Ascending aorta (tissue), 2 donors: ENCODE results near the gene PLXND1. TPM values are rescaled to one million over a fixed set of nuclear protein-coding genes. Genes with fewer than 3 reads are reported as not detected.
A peak's percentile ranks its signal among the peaks of the same experiment; 100 is the strongest.

Experiments
- DNase-seq, 2 donors: peaks; one replicate each; pipeline ENCODE4 v3.0.0-alpha.2; 2019; ENCODE audit warnings: low spot score in 2 of 2
- H3K27ac ChIP-seq, 2 donors: fragments of 200-600 bp; sonication (generic); one replicate each; pipeline ENCODE4 v1.5.1; 2016 to 2017; ENCODE audit warnings: mild to moderate bottlenecking in 1 of 2
- H3K27me3 ChIP-seq: fragments of 200-600 bp; sonication (generic); one replicate; pipeline ENCODE4 v1.5.1; 2017
- H3K36me3 ChIP-seq, 2 donors: fragments of 200-600 bp; sonication (generic); one replicate each; pipeline ENCODE4 v1.5.1; 2016
- H3K4me1 ChIP-seq, 2 donors: fragments of 200-600 bp; sonication (generic); one replicate each; pipeline ENCODE4 v1.5.1; 2016 to 2017; ENCODE audit warnings: mild to moderate bottlenecking in 1 of 2
- H3K4me3 ChIP-seq, 2 donors: fragments of 200-600 bp; sonication (generic); one replicate each; pipeline ENCODE4 v1.5.1; 2016 to 2017; ENCODE audit warnings: mild to moderate bottlenecking in 1 of 2
- H3K9me3 ChIP-seq, 2 donors: fragments of 200-600 bp; sonication (generic); one replicate each; pipeline ENCODE4 v1.5.1; 2016
- intact Hi-C: fragments of 100-400 bp; cut with DNase I; formaldehyde crosslinking; loops from one replicate; pipeline ENCODE4 v1.15.1; 2023
- total RNA-seq: library from RNA; depleted of rRNA; stranded (reverse); fragments of >200 nt; gene quantifications from one replicate; pipeline ENCODE4 v1.1.0, GENCODE V29; 2016
- TF ChIP-seq, protein P1 (sequence below), 3 experiments: fragments of 200-600 bp in 2 of 3; fragments of 450-650 bp in 1 of 3; sonication (generic) in 2 of 3; IDR thresholded peaks; one replicate each; pipeline ENCODE4 v1.5.1; 2016 to 2019; ENCODE audit warnings: antibody characterized with exemption in 3 of 3, mild to moderate bottlenecking in 1 of 3, moderate library complexity in 1 of 3

The PLXND1 gene
- total RNA-seq, 1 donor from 2014 or later: 407 TPM

DNA sequence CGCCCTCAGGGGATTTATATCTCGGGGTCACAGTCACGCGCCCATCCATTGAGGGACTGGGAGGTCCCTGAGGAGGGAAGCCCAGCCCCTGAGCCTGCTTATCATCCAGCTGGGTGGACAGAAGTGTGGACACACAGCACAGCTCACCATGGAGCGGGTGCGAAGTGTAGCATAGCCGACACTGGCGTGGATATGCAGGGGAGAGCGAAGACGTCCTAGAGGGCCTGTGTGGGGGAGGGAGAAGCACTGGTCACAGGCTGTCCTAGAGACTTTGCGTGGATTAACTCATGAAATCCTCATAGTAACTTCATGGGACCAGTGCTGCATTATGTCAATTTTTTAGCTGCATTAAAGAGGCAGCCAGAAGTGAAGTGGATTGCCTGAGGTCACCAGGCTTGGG lies 26.1 kb upstream of the PLXND1 start:
- intact Hi-C loops: no loop called here
- H3K4me1 ChIP-seq: peaks cover 0 to 3% of the 10 kb centered on the region in 2 donors
- no peaks in the 10 kb centered on the region for H3K36me3 ChIP-seq
- no peaks in the 10 kb centered on the region for H3K27me3 ChIP-seq
- TF ChIP-seq, protein P1, sequence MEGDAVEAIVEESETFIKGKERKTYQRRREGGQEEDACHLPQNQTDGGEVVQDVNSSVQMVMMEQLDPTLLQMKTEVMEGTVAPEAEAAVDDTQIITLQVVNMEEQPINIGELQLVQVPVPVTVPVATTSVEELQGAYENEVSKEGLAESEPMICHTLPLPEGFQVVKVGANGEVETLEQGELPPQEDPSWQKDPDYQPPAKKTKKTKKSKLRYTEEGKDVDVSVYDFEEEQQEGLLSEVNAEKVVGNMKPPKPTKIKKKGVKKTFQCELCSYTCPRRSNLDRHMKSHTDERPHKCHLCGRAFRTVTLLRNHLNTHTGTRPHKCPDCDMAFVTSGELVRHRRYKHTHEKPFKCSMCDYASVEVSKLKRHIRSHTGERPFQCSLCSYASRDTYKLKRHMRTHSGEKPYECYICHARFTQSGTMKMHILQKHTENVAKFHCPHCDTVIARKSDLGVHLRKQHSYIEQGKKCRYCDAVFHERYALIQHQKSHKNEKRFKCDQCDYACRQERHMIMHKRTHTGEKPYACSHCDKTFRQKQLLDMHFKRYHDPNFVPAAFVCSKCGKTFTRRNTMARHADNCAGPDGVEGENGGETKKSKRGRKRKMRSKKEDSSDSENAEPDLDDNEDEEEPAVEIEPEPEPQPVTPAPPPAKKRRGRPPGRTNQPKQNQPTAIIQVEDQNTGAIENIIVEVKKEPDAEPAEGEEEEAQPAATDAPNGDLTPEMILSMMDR (IDR thresholded peaks at IDR 0.05): no peak
- H3K9me3 ChIP-seq: no peaks in the 10 kb centered on the region
- no peak for DNase-seq
- no peak overlapping the region for H3K27ac ChIP-seq
- H3K4me3 ChIP-seq: no peak overlapping the region

DNA sequence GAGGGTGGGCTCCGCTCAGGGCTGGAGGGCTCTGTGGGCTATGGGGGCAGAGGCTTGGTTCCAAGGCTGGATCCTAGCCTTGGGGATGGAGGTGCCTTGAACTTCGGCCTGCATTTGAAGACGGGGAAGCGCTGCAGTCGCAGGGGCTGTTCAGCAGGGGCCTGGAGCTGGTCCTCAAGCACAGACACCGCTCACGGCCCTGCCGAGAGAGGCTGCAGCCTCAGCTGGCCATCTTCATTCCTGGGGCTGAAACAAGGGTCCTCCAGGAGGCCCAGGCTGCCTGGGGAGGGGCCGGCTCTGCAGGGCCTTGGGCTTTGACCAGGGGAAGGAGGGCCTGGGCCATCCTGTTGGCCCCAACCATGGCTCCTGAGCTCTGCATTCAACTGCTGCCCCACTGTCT lies 25.6 kb upstream of the PLXND1 start:
- Histone ChIP-seq H3K36me3 (no peaks in the 10 kb centered on the region), H3K9me3 (no peaks in the 10 kb centered on the region), H3K27me3 (no peaks in the 10 kb centered on the region), H3K4me1 (peaks cover 0 to 6% of the 10 kb centered on the region in 2 donors), H3K27ac (no peak overlapping the region), H3K4me3 (no peak overlapping the region)
- no peak for DNase-seq
- intact Hi-C loops: no loop called here
- TF ChIP-seq, protein P1 (IDR thresholded peaks at IDR 0.05): no peak

DNA sequence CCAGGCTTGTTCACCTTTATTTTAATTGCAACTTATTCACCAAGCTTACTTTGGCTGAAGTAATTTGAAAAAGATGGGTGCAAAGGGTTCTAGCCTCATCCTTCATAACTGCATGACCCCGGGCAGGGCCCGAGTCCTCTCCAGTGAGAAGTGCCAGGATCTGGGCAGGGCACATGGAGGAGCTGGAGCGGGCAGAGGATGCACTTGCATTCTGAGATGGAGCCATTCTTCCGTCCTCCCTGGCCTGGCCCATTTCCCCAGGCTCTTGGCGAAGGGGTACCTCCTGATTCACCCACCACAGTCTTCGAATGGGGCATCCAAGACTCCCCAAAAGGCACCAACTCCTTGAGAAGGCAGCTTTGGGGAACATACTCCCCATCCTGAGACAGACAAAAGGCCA lies 22.5 kb upstream of the PLXND1 start:
- intact Hi-C loops: loop anchor here (2.0 to 5.0 kb wide), 2 partner anchors 200 to 312 kb away; a partner anchor contains a TSS
- Histone ChIP-seq H3K4me3 (no peak overlapping the region), H3K27ac (no peak overlapping the region), H3K9me3 (no peaks in the 10 kb centered on the region), H3K36me3 (no peaks in the 10 kb centered on the region), H3K4me1 (peaks cover 3 to 28% of the 10 kb centered on the region in 2 donors), H3K27me3 (no peaks in the 10 kb centered on the region)
- DNase-seq: no peak
- TF ChIP-seq, protein P1 (IDR thresholded peaks at IDR 0.05): no peak

- Histone ChIP-seq H3K4me1 (peaks cover 3 to 37% of the 10 kb centered on the region in 2 donors), H3K27ac (peak overlapping the region; percentile 99 to 100), H3K36me3 (no peaks in the 10 kb centered on the region), H3K4me3 (peak overlapping the region; percentile 71 to 75), H3K9me3 (no peaks in the 10 kb centered on the region), H3K27me3 (no peaks in the 10 kb centered on the region)
- DNase-seq: no peak
- intact Hi-C loops: loop anchor here (1.0 to 5.0 kb wide), 3 partner anchors 201 to 311 kb away; a partner anchor contains a TSS
- TF ChIP-seq, protein P1 (IDR thresholded peaks at IDR 0.05): no peak
Measured at GRCh38 chr3:129628169-129628522, 21.7 kb upstream of the PLXND1 start.

- H3K36me3 ChIP-seq: no peaks in the 10 kb centered on the region
- TF ChIP-seq, protein P1 (IDR thresholded peaks at IDR 0.05): peak; percentile 59 to 83 (median 78)
- peak overlapping the region; percentile 71 to 75 for H3K4me3 ChIP-seq
- peaks cover 3 to 42% of the 10 kb centered on the region in 2 donors for H3K4me1 ChIP-seq
- no peaks in the 10 kb centered on the region for H3K27me3 ChIP-seq
- no peaks in the 10 kb centered on the region for H3K9me3 ChIP-seq
- H3K27ac ChIP-seq: peak overlapping the region; percentile 99 to 100
- peak in 1 of 2 donors; percentile 89 for DNase-seq
- intact Hi-C loops: loop anchor here (1.0 to 5.0 kb wide), 6 partner anchors 31 to 310 kb away; partner anchors contain the start of gene IFT122
Measured at GRCh38 chr3:129627350-129628168, 21.1 kb upstream of the PLXND1 start.
